ENCODE data around the gene MORF4L1. TPM values are rescaled to one million over a fixed set of nuclear protein-coding genes. Genes with fewer than 3 reads are reported as not detected.

The MORF4L1 gene
- total RNA-seq, 1 experiment from 2014 or later: 216 TPM

DNA sequence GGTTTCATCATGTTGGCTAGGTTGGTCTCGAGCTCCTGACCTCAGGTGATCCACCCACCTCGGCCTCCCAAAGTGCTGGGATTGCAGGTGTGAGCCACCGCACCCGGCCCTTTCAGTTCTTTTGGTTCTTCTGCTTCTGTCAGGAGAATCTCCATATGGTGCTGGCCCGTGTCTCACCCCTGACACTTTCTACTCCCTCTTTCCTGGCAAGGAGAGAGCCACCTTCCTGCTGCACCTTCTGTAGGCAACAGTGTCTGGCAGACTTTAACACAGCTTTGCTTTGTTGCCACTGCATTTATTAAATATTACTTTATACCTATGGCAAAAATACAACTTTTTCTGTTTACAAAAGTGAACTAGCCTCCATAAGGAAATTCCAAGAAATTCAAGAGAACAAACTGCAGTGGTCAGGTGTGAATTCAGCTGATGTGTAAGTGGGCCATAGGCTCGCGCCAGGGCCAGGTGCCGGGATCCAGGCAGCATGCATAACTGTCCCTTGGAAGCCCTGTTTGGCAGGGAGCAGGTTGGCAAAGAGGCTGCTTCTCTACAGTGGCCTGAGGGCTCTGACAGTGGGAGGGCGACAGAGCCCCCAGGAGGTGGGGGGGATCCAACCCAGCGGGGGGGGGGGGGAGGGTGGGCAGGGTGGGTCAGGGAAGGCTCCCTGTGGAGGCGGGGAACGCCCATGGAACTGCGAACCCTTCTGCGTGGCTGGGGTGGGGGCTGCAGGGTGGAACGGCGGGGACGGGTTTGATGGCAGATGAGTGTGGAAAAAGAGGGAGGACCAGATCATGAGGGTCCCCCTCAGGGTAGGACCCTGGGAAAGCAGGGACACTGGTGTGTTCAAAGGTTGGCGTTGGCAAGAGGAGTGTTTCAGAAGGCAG lies 51.0 kb downstream of the MORF4L1 start:
- Histone ChIP-seq H3K4me3 (ENCODE audit: low read length) (no peak overlapping the region), H3K27me3 (ENCODE audit: low read length) (no peaks in the 10 kb centered on the region), H3K4me2 (ENCODE audit: low read length) (no peak overlapping the region), H3K36me3 (ENCODE audit: low read depth, low read length) (no peaks in the 10 kb centered on the region; the same call in 1 of the 2 replicates), H2AFZ (ENCODE audit: low read length) (no peak overlapping the region), H3K27ac (ENCODE audit: low read length) (no peak overlapping the region), H3K4me1 (ENCODE audit: insufficient read depth, low read length) (no peaks in the 10 kb centered on the region), H3K9me2 (replicated peaks; ENCODE audit: low read length) (no peaks in the 10 kb centered on the region), H3K79me2 (ENCODE audit: low read length) (no peaks in the 10 kb centered on the region), H3K9me3 (ENCODE audit: low read length) (no peaks in the 10 kb centered on the region), H4K20me1 (ENCODE audit: low read length) (no peaks in the 10 kb centered on the region), H3K9ac (ENCODE audit: low read length) (no peak overlapping the region), H3F3A (ENCODE audit: low read length, unreplicated experiment) (no peaks in the 10 kb centered on the region)
- intact Hi-C loops (cut with micrococcal nuclease): no loop called here
- ATAC-seq (no peak), DNase-seq (no peak)
- TF ChIP-seq EZH2 (IDR thresholded peaks at IDR 0.05; ENCODE audit: low read length, unreplicated experiment): no peak
- CTCF ChIA-PET: no interaction called here
- no TSS peak for BruUV-seq (replicated peaks)
- POLR2A ChIA-PET (ENCODE audit: unreplicated experiment): no interaction called here

GRCh38 chr15:78925076-78925624 lies 52.5 kb downstream of the MORF4L1 start:
- ChIA-PET CTCF (no interaction called here), POLR2A (ENCODE audit: unreplicated experiment) (no interaction called here)
- Histone ChIP-seq H3K4me2 (ENCODE audit: low read length) (no peak overlapping the region), H3K9me3 (ENCODE audit: low read length) (no peaks in the 10 kb centered on the region), H3K36me3 (ENCODE audit: low read depth, low read length) (no peaks in the 10 kb centered on the region; the same call in 1 of the 2 replicates), H3K9ac (ENCODE audit: low read length) (no peak overlapping the region), H3K27ac (ENCODE audit: low read length) (no peak overlapping the region), H4K20me1 (ENCODE audit: low read length) (no peaks in the 10 kb centered on the region), H3K4me3 (ENCODE audit: low read length) (no peak overlapping the region), H3K9me2 (replicated peaks; ENCODE audit: low read length) (no peaks in the 10 kb centered on the region), H3F3A (ENCODE audit: low read length, unreplicated experiment) (no peaks in the 10 kb centered on the region), H3K4me1 (ENCODE audit: insufficient read depth, low read length) (peaks cover 8% of the 10 kb centered on the region), H2AFZ (ENCODE audit: low read length) (no peak overlapping the region), H3K27me3 (ENCODE audit: low read length) (no peaks in the 10 kb centered on the region), H3K79me2 (ENCODE audit: low read length) (no peaks in the 10 kb centered on the region)
- TF ChIP-seq EZH2 (IDR thresholded peaks at IDR 0.05; ENCODE audit: low read length, unreplicated experiment): no peak
- TF ChIP-seq, protein P1, sequence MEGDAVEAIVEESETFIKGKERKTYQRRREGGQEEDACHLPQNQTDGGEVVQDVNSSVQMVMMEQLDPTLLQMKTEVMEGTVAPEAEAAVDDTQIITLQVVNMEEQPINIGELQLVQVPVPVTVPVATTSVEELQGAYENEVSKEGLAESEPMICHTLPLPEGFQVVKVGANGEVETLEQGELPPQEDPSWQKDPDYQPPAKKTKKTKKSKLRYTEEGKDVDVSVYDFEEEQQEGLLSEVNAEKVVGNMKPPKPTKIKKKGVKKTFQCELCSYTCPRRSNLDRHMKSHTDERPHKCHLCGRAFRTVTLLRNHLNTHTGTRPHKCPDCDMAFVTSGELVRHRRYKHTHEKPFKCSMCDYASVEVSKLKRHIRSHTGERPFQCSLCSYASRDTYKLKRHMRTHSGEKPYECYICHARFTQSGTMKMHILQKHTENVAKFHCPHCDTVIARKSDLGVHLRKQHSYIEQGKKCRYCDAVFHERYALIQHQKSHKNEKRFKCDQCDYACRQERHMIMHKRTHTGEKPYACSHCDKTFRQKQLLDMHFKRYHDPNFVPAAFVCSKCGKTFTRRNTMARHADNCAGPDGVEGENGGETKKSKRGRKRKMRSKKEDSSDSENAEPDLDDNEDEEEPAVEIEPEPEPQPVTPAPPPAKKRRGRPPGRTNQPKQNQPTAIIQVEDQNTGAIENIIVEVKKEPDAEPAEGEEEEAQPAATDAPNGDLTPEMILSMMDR (conservative IDR thresholded peaks at IDR 0.05; ENCODE audit: low read depth, low read length): no peak
- no peak for TF ChIP-seq EZH2phosphoT487 (IDR thresholded peaks at IDR 0.05; ENCODE audit: borderline replicate concordance, low read length)
- no peak for ATAC-seq
- DNase-seq: no peak
- no TSS peak for BruUV-seq (replicated peaks)
- intact Hi-C loops (cut with micrococcal nuclease): no loop called here

- POLR2A ChIA-PET (ENCODE audit: unreplicated experiment): no interaction called here
- Histone ChIP-seq H3K9me3 (ENCODE audit: low read length) (no peaks in the 10 kb centered on the region), H3K79me2 (ENCODE audit: low read length) (no peaks in the 10 kb centered on the region), H3K9me2 (replicated peaks; ENCODE audit: low read length) (no peaks in the 10 kb centered on the region), H3K4me2 (ENCODE audit: low read length) (no peak overlapping the region), H3K4me3 (ENCODE audit: low read length) (no peak overlapping the region), H3F3A (ENCODE audit: low read length, unreplicated experiment) (no peaks in the 10 kb centered on the region), H2AFZ (ENCODE audit: low read length) (no peak overlapping the region), H3K9ac (ENCODE audit: low read length) (no peak overlapping the region), H3K36me3 (ENCODE audit: low read depth, low read length) (no peaks in the 10 kb centered on the region; the same call in 1 of the 2 replicates), H3K27ac (ENCODE audit: low read length) (no peak overlapping the region), H3K4me1 (ENCODE audit: insufficient read depth, low read length) (peaks cover 14% of the 10 kb centered on the region), H4K20me1 (ENCODE audit: low read length) (no peaks in the 10 kb centered on the region), H3K27me3 (ENCODE audit: low read length) (no peaks in the 10 kb centered on the region)
- CTCF ChIA-PET: no interaction called here
- DNase-seq (no peak), ATAC-seq (no peak)
- TF ChIP-seq EZH2phosphoT487 (IDR thresholded peaks at IDR 0.05; ENCODE audit: borderline replicate concordance, low read length): no peak
- TF ChIP-seq EZH2 (IDR thresholded peaks at IDR 0.05; ENCODE audit: low read length, unreplicated experiment): no peak
- TF ChIP-seq, protein P1 (conservative IDR thresholded peaks at IDR 0.05; ENCODE audit: low read depth, low read length): no peak
- BruUV-seq (replicated peaks): no TSS peak
- intact Hi-C loops (cut with micrococcal nuclease): no loop called here
These were observed 53.5 kb downstream of the MORF4L1 start for GRCh38 chr15:78925956-78926743.
